Brain pericyte (primary cell): Measurements from ENCODE around the gene PCYT2.

Experiments
- DNase-seq: peaks from one replicate; pipeline ENCODE4 v3.0.0-alpha.2; 2012; ENCODE audit warnings: low read depth, low spot score

The PCYT2 gene

GRCh38 chr17:81871387-81872230 lies 39.6 kb downstream of the PCYT2 start:
- DNase-seq: no peak

- DNase-seq: no peak
Observed at GRCh38 chr17:81870981-81871386, 40.2 kb downstream of the PCYT2 start, which contains the start of gene ARHGDIA. ARHGDIA (minus strand) TSS chr17:81871337; CDS start chr17:81869930, 1,407 bp downstream.

- no peak for DNase-seq
Observed at GRCh38 chr17:81870131-81870980, 40.8 kb downstream of the PCYT2 start.

GRCh38 chr17:81869221-81870130 lies 41.7 kb downstream of the PCYT2 start:
- no peak for DNase-seq

- DNase-seq: no peak
Observed at GRCh38 chr17:81868674-81869220, 42.5 kb downstream of the PCYT2 start.

- DNase-seq: no peak
Observed at GRCh38 chr17:81867991-81868673, 43.1 kb downstream of the PCYT2 start.

GRCh38 chr17:81867170-81867990 lies 43.8 kb downstream of the PCYT2 start:
- no peak for DNase-seq

GRCh38 chr17:81866440-81867169 lies 44.6 kb downstream of the PCYT2 start:
- DNase-seq: no peak

GRCh38 chr17:81865733-81866439 lies 45.3 kb downstream of the PCYT2 start:
- no peak for DNase-seq

- DNase-seq: no peak
Observed at GRCh38 chr17:81865358-81865732, 45.9 kb downstream of the PCYT2 start.

GRCh38 chr17:81863833-81864768 lies 47.1 kb downstream of the PCYT2 start:
- DNase-seq: no peak

- no peak for DNase-seq
Observed at GRCh38 chr17:81863123-81863675, 48.0 kb downstream of the PCYT2 start.

- peak; percentile 100 for DNase-seq
Observed at GRCh38 chr17:81860756-81861568, 50.2 kb downstream of the PCYT2 start.

GRCh38 chr17:81859906-81860755 lies 51.1 kb downstream of the PCYT2 start, which contains the start of gene P4HB:
P4HB (minus strand) TSS chr17:81860535; CDS start chr17:81860471, 64 bp downstream.
- DNase-seq: no peak
